Body of pancreas (tissue), 4 donors: ENCODE data around the gene P4HB. TPM values are rescaled to one million over a fixed set of nuclear protein-coding genes. Genes with fewer than 3 reads are reported as not detected.

Experiments
- ATAC-seq: fragments of 150-250 bp; one replicate; pipeline ENCODE4 v1.9.1; 2016
- DNase-seq, 4 donors: peaks; one replicate each; pipeline ENCODE4 v3.0.0-alpha.2; 2019
- H3K27ac ChIP-seq, 4 donors: fragments of 200-600 bp; sonication (generic); 1 replicate in 3 of 4; 2 replicates in 1 of 4; pipeline versions ENCODE4 v1.5.1 to v1.6.1; 2016 to 2019; ENCODE audit warnings: mild to moderate bottlenecking in 1 of 4, mixed read lengths in 1 of 4, moderate library complexity in 1 of 4
- H3K27me3 ChIP-seq, 2 donors: fragments of 200-600 bp; sonication (generic); one replicate each; pipeline ENCODE4 v1.6.0; 2016; ENCODE audit warnings: mild to moderate bottlenecking in 1 of 2
- H3K36me3 ChIP-seq, 2 donors: fragments of 200-600 bp; sonication (generic); replicated peaks in 1 of 2; 2 replicates each; pipeline ENCODE4 v1.5.1; 2016; ENCODE audit warnings: low read depth in 2 of 2; ENCODE audit not compliant: insufficient read depth in 1 of 2
- H3K4me1 ChIP-seq: fragments of 200-600 bp; sonication (generic); one replicate; pipeline ENCODE4 v1.6.0; 2016
- H3K4me3 ChIP-seq, 2 donors: fragments of 200-600 bp; sonication (generic); 1 replicate in 1 of 2; 2 replicates in 1 of 2; pipeline ENCODE4 v1.5.1; 2016 to 2019
- H3K9me3 ChIP-seq, 3 donors: fragments of 200-600 bp; sonication (generic); 1 replicate in 2 of 3; 2 replicates in 1 of 3; pipeline ENCODE4 v1.5.1; 2016
- CTCF ChIP-seq, 7 experiments: fragments of 450-650 bp in 4 of 7; fragments of 200-600 bp in 3 of 7; sonication (generic) in 3 of 7; IDR thresholded peaks; one replicate each; pipeline ENCODE4 v1.5.1; 2016 to 2019; ENCODE audit warnings: antibody characterized with exemption in 7 of 7
- POLR2A ChIP-seq, 3 donors: fragments of 450-650 bp; IDR thresholded peaks; one replicate each; pipeline ENCODE4 v1.6.1; 2016; ENCODE audit warnings: antibody characterized with exemption in 3 of 3, mild to moderate bottlenecking in 2 of 3
- WGBS, 2 donors: methylation state at CpG; one replicate each; pipeline ENCODE4 v1.1.5; 2017; 5-methylcytosine and 5-hydroxymethylcytosine counted together
- intact Hi-C: fragments of 100-400 bp; cut with DNase I; formaldehyde crosslinking; loops from one replicate; pipeline ENCODE4 v1.15.1; 2023
- total RNA-seq, 2 donors: library from RNA; depleted of rRNA; stranded (reverse); fragments of >200 nt; gene quantifications; one replicate each; pipeline ENCODE4 v1.1.0, GENCODE V29; 2016

P4HB gene
- total RNA-seq, 2 donors from 2014 or later = 1,462 to 4,394 TPM

- no peak for TF ChIP-seq POLR2A (IDR thresholded peaks at IDR 0.05)
- TF ChIP-seq CTCF (IDR thresholded peaks at IDR 0.05) = no peak
- peaks cover 42% of the 10 kb centered on the region in 2 donors for H3K36me3 ChIP-seq
- H3K27me3 ChIP-seq = no peaks in the 10 kb centered on the region
- H3K9me3 ChIP-seq = no peaks in the 10 kb centered on the region
- no peak for ATAC-seq
- peaks cover 40% of the 10 kb centered on the region for H3K4me1 ChIP-seq
- intact Hi-C loops = no loop called here
- DNase-seq = no peak
- no peak overlapping the region for H3K4me3 ChIP-seq
- WGBS, 2 donors = 80% methylated on average over 14 of the region's 14 CpGs; no CpG with 5 or more reads in 1 of the 2 donors
- peak overlapping the region in 1 of 4 donors; percentile 78 for H3K27ac ChIP-seq
Observed at GRCh38 chr17:81844327-81844851, 15.9 kb downstream of the P4HB start.

DNA sequence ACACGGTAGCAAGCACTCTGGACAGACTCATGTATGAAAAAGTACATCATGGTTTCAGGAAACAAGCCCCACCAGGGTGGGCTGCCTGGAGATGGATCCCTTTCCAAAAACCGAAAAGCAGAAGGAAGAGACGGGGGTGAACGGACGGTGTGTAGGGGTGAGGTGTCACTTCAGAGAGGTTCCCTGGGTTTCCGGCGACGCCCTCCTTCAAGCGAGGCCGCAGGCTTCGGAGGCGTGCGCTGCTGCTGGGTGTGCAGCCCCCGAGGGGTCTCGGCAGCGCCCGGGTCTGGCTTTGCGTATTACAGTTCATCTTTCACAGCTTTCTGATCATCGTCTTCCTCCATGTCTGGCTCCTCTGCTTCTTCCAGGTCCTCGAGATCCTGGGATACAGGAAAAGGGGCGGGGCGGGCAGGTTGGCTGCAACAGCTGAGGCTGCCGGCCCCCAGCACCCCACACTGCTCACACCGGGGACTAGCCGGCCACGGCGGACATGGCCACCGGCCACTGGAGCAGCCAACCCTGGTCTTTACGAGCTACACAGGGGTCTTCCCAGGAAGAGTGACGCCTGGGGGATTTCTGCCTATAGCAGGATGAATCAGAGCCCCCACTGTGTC lies 16.5 kb downstream of the P4HB start:
- WGBS, 2 donors = 77 to 85% methylated on average over 16 to 29 of the region's 30 CpGs
- peaks cover 40% of the 10 kb centered on the region for H3K4me1 ChIP-seq
- DNase-seq (no peak), ATAC-seq (no peak)
- intact Hi-C loops = no loop called here
- TF ChIP-seq POLR2A (IDR thresholded peaks at IDR 0.05) = no peak
- no peak for TF ChIP-seq CTCF (IDR thresholded peaks at IDR 0.05)
- peak overlapping the region in 3 of 4 donors; percentile 11 to 78 (median 74) for H3K27ac ChIP-seq
- H3K27me3 ChIP-seq = no peaks in the 10 kb centered on the region
- peaks cover 42% of the 10 kb centered on the region in 2 donors for H3K36me3 ChIP-seq
- H3K9me3 ChIP-seq = no peaks in the 10 kb centered on the region
- no peak overlapping the region for H3K4me3 ChIP-seq

DNA sequence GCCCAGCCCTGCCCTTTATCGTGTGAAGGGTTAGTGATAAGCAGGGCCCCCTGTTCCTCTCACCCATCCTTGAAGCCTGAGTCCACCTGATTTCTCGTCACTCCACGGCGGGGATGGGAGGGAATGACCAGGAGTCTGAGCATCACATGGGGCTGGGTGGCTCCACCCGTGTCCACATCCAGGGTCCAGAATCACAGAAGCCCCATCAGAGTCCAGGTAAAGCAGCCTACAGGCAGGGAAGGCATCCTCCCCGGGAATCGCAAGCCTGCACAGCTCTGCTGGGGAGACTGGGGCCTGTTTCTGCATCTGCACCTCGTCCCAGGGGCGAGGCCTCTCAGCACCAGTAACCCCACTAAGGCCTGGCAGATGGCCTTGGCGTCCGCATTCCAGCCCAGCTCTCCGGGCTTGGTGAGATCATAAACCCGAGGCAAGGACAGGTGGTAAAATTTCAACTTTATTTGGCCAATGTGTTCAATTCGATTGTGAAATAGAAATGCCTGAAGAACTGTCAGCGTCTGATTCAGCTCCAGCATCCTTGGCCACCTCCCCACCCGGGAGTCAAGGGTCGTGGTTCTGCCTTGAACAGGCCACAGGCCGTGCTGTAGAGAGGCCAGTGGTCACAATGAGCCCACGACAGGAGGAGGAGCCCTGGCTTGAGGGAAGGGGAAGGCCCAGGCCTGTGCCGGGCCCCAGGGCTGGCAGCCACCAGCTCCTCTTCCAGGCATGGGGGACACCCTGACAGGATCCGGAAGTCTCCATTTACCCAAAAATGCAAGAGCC lies 17.4 kb downstream of the P4HB start:
- H3K9me3 ChIP-seq = no peaks in the 10 kb centered on the region
- peak in 1 of 3 donors; percentile 7 for TF ChIP-seq POLR2A (IDR thresholded peaks at IDR 0.05)
- no peak for TF ChIP-seq CTCF (IDR thresholded peaks at IDR 0.05)
- H3K36me3 ChIP-seq = peaks cover 38 to 42% of the 10 kb centered on the region in 2 donors
- intact Hi-C loops = no loop called here
- H3K4me1 ChIP-seq = peaks cover 40% of the 10 kb centered on the region
- ATAC-seq (peak; percentile 55), DNase-seq (peak; percentile 59 to 70 (median 64))
- WGBS, 2 donors = 32 to 37% methylated on average over 14 to 21 of the region's 21 CpGs
- H3K4me3 ChIP-seq = no peak overlapping the region
- peak overlapping the region; percentile 35 to 78 (median 74) for H3K27ac ChIP-seq
- no peaks in the 10 kb centered on the region for H3K27me3 ChIP-seq

DNA sequence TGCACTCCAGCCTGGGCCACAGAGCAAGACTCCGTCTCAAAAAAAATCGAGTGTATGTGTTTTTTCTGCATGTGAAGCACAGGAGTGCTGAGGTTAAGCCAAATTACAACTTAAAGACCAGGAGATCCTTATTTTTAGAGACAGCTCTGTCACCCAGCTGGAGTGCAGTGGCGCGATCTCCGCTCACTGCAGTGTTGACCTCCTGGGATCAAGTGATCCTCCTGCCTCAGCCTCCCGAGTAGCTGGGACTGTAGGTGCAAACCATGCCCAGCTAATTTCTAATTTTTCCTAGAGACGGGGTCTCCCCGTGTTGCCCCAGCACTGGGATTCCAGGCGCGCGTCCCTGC lies 18.0 kb downstream of the P4HB start:
- peaks cover 37 to 40% of the 10 kb centered on the region in 2 donors for H3K36me3 ChIP-seq
- no peaks in the 10 kb centered on the region for H3K9me3 ChIP-seq
- TF ChIP-seq POLR2A (IDR thresholded peaks at IDR 0.05) = no peak
- no peak for TF ChIP-seq CTCF (IDR thresholded peaks at IDR 0.05)
- H3K27ac ChIP-seq = peak overlapping the region; percentile 35 to 78 (median 74)
- H3K27me3 ChIP-seq = no peaks in the 10 kb centered on the region
- peaks cover 40% of the 10 kb centered on the region for H3K4me1 ChIP-seq
- H3K4me3 ChIP-seq = no peak overlapping the region
- ATAC-seq (no peak), DNase-seq (no peak)
- intact Hi-C loops = no loop called here
- 43 to 80% methylated on average over 2 to 11 of the region's 11 CpGs for WGBS, 2 donors
